NCI-H524 (cell line): ENCODE data around the gene SLC39A12.

Experiments
- DNase-seq, 2 experiments: peaks; one replicate each; lab custom pipeline; 2025; lab: John Stamatoyannopoulos, UW

Gene SLC39A12

GRCh38 chr10:17963431-17963830 lies 11.7 kb downstream of the SLC39A12 start:
- no peak for DNase-seq

GRCh38 chr10:17965649-17966235 lies 14.0 kb downstream of the SLC39A12 start:
- DNase-seq, result no peak

GRCh38 chr10:17974505-17974904 lies 22.8 kb downstream of the SLC39A12 start:
- no peak for DNase-seq

- no peak for DNase-seq
Observed at GRCh38 chr10:17980846-17981565, 29.3 kb downstream of the SLC39A12 start.

- no peak for DNase-seq
Observed at GRCh38 chr10:17981766-17982380, 30.2 kb downstream of the SLC39A12 start.

- DNase-seq, result no peak
Observed at GRCh38 chr10:17984056-17984455, 32.3 kb downstream of the SLC39A12 start.

- no peak for DNase-seq
Observed at GRCh38 chr10:17984563-17984962, 32.8 kb downstream of the SLC39A12 start.

GRCh38 chr10:17989908-17990767 lies 38.4 kb downstream of the SLC39A12 start:
- no peak for DNase-seq

GRCh38 chr10:17992266-17992665 lies 40.5 kb downstream of the SLC39A12 start:
- DNase-seq, result no peak

GRCh38 chr10:17993361-17993760 lies 41.6 kb downstream of the SLC39A12 start:
- peak in 1 of 2 experiments; percentile 2 for DNase-seq

GRCh38 chr10:18000601-18001000 lies 48.9 kb downstream of the SLC39A12 start:
- DNase-seq, result no peak

GRCh38 chr10:18005445-18005780 lies 53.7 kb downstream of the SLC39A12 start:
- no peak for DNase-seq

- DNase-seq, result no peak
Observed at GRCh38 chr10:18005781-18006456, 54.2 kb downstream of the SLC39A12 start.

GRCh38 chr10:18008986-18009385 lies 57.3 kb downstream of the SLC39A12 start:
- DNase-seq, result no peak

GRCh38 chr10:18010050-18010449 lies 58.3 kb downstream of the SLC39A12 start:
- DNase-seq, result no peak

GRCh38 chr10:18020523-18020922 lies 68.8 kb downstream of the SLC39A12 start:
- no peak for DNase-seq

- DNase-seq, result no peak
Observed at GRCh38 chr10:18021725-18022480, 70.2 kb downstream of the SLC39A12 start.

- no peak for DNase-seq
Observed at GRCh38 chr10:18043148-18044006, 91.7 kb downstream of the SLC39A12 start.

GRCh38 chr10:18044976-18045720 lies 93.4 kb downstream of the SLC39A12 start:
- no peak for DNase-seq
